ENCODE measurements around the gene RSPH4A. TPM values are rescaled to one million over a fixed set of nuclear protein-coding genes. Genes with fewer than 3 reads are reported as not detected.
A peak's percentile ranks its signal among the peaks of the same experiment; 100 is the strongest.

Gene RSPH4A
- total RNA-seq: under 1 TPM; 0.10 to 0.11 TPM

GRCh38 chr6:116615937-116616736, at the start of gene RSPH4A:
RSPH4A (plus strand) TSS chr6:116616479; CDS start chr6:116616624, 145 bp downstream.
- Histone ChIP-seq H3K36me3 (no peaks in the 10 kb centered on the region), H3K4me3 (peak within 1 kb of the TSS; percentile 49), H3K9me3 (no peaks in the 10 kb centered on the region), H3K9ac (ENCODE audit: low read depth in 2 of 2, low read length in 2 of 2) (peak within 1 kb of the TSS in 1 of 2 donors; percentile 44), H3K4me1 (no peaks in the 10 kb centered on the region), H3K27ac (no peak within 1 kb of the TSS), H3K27me3 (no peaks in the 10 kb centered on the region)
- peak; percentile 87 for DNase-seq
- TF ChIP-seq CTCF (IDR thresholded peaks at IDR 0.05): no peak
- intact Hi-C loops (cut with DNase I): no loop called here

- Histone ChIP-seq H3K9ac (ENCODE audit: low read depth in 2 of 2, low read length in 2 of 2) (no peak overlapping the region), H3K27ac (no peak overlapping the region), H3K36me3 (no peaks in the 10 kb centered on the region), H3K4me3 (no peak overlapping the region), H3K4me1 (peaks cover 14% of the 10 kb centered on the region), H3K27me3 (no peaks in the 10 kb centered on the region), H3K9me3 (no peaks in the 10 kb centered on the region)
- TF ChIP-seq CTCF (IDR thresholded peaks at IDR 0.05): no peak
- DNase-seq: no peak
- intact Hi-C loops (cut with DNase I): no loop called here
These were observed 48.2 kb upstream of the RSPH4A start for GRCh38 chr6:116568111-116568510.

- Histone ChIP-seq H3K9ac (ENCODE audit: low read depth in 2 of 2, low read length in 2 of 2) (no peak overlapping the region), H3K27me3 (no peaks in the 10 kb centered on the region), H3K27ac (no peak overlapping the region), H3K9me3 (no peaks in the 10 kb centered on the region), H3K36me3 (no peaks in the 10 kb centered on the region), H3K4me1 (peaks cover 15% of the 10 kb centered on the region), H3K4me3 (no peak overlapping the region)
- TF ChIP-seq CTCF (IDR thresholded peaks at IDR 0.05): no peak
- DNase-seq: no peak
- intact Hi-C loops (cut with DNase I): no loop called here
These were observed 47.2 kb upstream of the RSPH4A start for GRCh38 chr6:116568821-116569755.

- no peaks in the 10 kb centered on the region for H3K36me3 ChIP-seq
- intact Hi-C loops (cut with DNase I): loop anchor here (5.0 kb wide), 1 partner anchor 294 kb away; the partner anchor contains the start of gene TSPYL1
- DNase-seq: peak; percentile 98
- peak within 1 kb of the TSS; percentile 92 to 95 for H3K9ac ChIP-seq (ENCODE audit: low read depth in 2 of 2, low read length in 2 of 2)
- H3K4me3 ChIP-seq: peak within 1 kb of the TSS; percentile 87
- H3K27me3 ChIP-seq: no peaks in the 10 kb centered on the region
- peaks cover 15% of the 10 kb centered on the region for H3K4me1 ChIP-seq
- no peaks in the 10 kb centered on the region for H3K9me3 ChIP-seq
- H3K27ac ChIP-seq: peak within 1 kb of the TSS; percentile 89
- TF ChIP-seq CTCF (IDR thresholded peaks at IDR 0.05): no peak
These were observed 45.2 kb upstream of the RSPH4A start, which contains the start of gene RWDD1 for GRCh38 chr6:116570856-116571682. RWDD1 (plus strand) TSS chr6:116571504; CDS start chr6:116571583, 79 bp downstream.

GRCh38 chr6:116571683-116572000, 44.6 kb upstream of the RSPH4A start:
- intact Hi-C loops (cut with DNase I): loop anchor here (5.0 kb wide), 1 partner anchor 294 kb away; the partner anchor contains the start of gene TSPYL1
- H3K27ac ChIP-seq: peak overlapping the region; percentile 89
- no peak for DNase-seq
- TF ChIP-seq CTCF (IDR thresholded peaks at IDR 0.05): no peak
- no peaks in the 10 kb centered on the region for H3K36me3 ChIP-seq
- peak overlapping the region; percentile 87 for H3K4me3 ChIP-seq
- peaks cover 15% of the 10 kb centered on the region for H3K4me1 ChIP-seq
- peak overlapping the region; percentile 92 to 95 for H3K9ac ChIP-seq (ENCODE audit: low read depth in 2 of 2, low read length in 2 of 2)
- no peaks in the 10 kb centered on the region for H3K9me3 ChIP-seq
- H3K27me3 ChIP-seq: no peaks in the 10 kb centered on the region
